DOHH2 (cell line): ENCODE data around the gene NUP205.

ENCODE experiments used
- EZH2phosphoT487 ChIP-seq: fragments of 200-600 bp; sonication (generic); IDR thresholded peaks from 2 replicates; pipeline ENCODE4 v1.6.1; 2017; ENCODE audit warnings: borderline replicate concordance, mild to moderate bottlenecking, antibody characterized with exemption, low read length, moderate library complexity, mixed read lengths
- TF ChIP-seq, protein P1 (sequence below): fragments of 200-600 bp; sonication (generic); IDR thresholded peaks from one replicate; pipeline ENCODE4 v1.5.1; 2014; ENCODE audit warnings: antibody characterized with exemption, mild to moderate bottlenecking, low read depth, low read length; ENCODE audit not compliant: poor library complexity, severe bottlenecking

DNA sequence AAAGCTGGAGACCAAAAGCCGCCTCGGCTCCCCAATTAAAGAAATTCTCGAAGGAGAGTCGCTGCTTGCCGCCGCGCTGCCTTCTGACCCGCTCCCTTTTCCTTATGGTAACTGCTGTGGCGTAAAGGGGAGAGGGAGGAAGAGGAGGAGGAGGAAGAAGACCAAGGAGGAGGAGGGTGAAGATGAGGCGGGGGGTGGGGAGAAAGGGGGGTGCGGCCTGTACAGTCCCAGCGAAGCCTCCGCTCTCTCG is 48.2 kb upstream of the NUP205 start:
- TF ChIP-seq, protein P1, sequence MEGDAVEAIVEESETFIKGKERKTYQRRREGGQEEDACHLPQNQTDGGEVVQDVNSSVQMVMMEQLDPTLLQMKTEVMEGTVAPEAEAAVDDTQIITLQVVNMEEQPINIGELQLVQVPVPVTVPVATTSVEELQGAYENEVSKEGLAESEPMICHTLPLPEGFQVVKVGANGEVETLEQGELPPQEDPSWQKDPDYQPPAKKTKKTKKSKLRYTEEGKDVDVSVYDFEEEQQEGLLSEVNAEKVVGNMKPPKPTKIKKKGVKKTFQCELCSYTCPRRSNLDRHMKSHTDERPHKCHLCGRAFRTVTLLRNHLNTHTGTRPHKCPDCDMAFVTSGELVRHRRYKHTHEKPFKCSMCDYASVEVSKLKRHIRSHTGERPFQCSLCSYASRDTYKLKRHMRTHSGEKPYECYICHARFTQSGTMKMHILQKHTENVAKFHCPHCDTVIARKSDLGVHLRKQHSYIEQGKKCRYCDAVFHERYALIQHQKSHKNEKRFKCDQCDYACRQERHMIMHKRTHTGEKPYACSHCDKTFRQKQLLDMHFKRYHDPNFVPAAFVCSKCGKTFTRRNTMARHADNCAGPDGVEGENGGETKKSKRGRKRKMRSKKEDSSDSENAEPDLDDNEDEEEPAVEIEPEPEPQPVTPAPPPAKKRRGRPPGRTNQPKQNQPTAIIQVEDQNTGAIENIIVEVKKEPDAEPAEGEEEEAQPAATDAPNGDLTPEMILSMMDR: no peak
- no peak for TF ChIP-seq EZH2phosphoT487
